ENCODE measurements around the gene PDGFA.

DNA sequence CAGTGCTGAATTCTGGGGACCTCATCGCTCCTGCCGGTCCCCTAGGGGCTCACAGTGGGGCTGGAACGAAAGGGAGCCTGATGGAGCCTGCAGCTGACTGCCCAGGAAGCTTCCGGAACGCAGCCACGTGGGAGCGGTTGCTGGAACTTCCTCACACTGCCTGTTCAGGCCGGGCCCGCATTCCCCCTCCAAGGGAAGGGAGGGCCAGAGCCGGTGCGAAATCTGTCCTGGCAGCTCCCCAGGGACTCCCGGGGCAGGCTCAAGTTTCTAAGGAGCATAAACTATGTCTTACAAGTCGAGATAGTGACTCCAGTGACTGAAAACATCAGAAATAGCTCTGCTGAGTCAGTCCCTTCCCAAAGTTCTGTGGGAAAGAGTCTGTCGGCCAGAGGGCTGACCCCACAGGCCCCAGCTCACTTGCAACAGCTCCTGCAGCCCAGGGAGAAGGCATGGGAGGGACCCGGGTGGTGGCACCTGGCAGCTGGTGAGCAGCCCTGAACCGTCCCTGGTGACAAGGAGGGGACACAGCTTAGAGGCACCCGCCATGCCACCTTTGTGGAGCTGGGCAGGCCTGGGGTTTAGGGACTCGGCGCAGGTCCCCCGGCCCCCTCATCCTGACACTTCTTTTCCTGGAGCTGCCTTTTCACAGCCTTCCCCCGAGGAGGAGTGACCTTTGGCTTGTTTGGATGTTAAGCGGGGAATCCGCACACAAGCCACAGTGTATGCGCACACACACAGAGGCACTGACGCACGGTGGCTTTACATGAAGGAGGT lies 47.6 kb downstream of the PDGFA start:
- TF ChIP-seq POLR2A (IDR thresholded peaks at IDR 0.05) (no peak), POLR2AphosphoS5 (IDR thresholded peaks at IDR 0.05; ENCODE audit: insufficient read depth in 1 of 2, low read depth in 1 of 2) (peak; percentile 68 to 80)
- TF ChIP-seq, protein P1, sequence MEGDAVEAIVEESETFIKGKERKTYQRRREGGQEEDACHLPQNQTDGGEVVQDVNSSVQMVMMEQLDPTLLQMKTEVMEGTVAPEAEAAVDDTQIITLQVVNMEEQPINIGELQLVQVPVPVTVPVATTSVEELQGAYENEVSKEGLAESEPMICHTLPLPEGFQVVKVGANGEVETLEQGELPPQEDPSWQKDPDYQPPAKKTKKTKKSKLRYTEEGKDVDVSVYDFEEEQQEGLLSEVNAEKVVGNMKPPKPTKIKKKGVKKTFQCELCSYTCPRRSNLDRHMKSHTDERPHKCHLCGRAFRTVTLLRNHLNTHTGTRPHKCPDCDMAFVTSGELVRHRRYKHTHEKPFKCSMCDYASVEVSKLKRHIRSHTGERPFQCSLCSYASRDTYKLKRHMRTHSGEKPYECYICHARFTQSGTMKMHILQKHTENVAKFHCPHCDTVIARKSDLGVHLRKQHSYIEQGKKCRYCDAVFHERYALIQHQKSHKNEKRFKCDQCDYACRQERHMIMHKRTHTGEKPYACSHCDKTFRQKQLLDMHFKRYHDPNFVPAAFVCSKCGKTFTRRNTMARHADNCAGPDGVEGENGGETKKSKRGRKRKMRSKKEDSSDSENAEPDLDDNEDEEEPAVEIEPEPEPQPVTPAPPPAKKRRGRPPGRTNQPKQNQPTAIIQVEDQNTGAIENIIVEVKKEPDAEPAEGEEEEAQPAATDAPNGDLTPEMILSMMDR (IDR thresholded peaks at IDR 0.05): no peak
